Myometrial cell (primary cell): ENCODE measurements around the gene MSLN. TPM values are rescaled to one million over a fixed set of nuclear protein-coding genes. Genes with fewer than 3 reads are reported as not detected.

ENCODE experiments used
- total RNA-seq: library from RNA; depleted of rRNA; stranded (reverse); fragments of >200 nt; gene quantifications from 2 replicates; pipeline ENCODE4 v1.2.3, GENCODE V29; 2015

MSLN gene
- total RNA-seq, result 0.53 and 0.86 TPM in 2 replicates

GRCh38 chr16:760545-761343 is at the start of gene MSLN:
Gene MSLN, plus strand, starts transcription at chr16:760734. Its CDS starts 1,947 bp downstream, at chr16:762681.

DNA sequence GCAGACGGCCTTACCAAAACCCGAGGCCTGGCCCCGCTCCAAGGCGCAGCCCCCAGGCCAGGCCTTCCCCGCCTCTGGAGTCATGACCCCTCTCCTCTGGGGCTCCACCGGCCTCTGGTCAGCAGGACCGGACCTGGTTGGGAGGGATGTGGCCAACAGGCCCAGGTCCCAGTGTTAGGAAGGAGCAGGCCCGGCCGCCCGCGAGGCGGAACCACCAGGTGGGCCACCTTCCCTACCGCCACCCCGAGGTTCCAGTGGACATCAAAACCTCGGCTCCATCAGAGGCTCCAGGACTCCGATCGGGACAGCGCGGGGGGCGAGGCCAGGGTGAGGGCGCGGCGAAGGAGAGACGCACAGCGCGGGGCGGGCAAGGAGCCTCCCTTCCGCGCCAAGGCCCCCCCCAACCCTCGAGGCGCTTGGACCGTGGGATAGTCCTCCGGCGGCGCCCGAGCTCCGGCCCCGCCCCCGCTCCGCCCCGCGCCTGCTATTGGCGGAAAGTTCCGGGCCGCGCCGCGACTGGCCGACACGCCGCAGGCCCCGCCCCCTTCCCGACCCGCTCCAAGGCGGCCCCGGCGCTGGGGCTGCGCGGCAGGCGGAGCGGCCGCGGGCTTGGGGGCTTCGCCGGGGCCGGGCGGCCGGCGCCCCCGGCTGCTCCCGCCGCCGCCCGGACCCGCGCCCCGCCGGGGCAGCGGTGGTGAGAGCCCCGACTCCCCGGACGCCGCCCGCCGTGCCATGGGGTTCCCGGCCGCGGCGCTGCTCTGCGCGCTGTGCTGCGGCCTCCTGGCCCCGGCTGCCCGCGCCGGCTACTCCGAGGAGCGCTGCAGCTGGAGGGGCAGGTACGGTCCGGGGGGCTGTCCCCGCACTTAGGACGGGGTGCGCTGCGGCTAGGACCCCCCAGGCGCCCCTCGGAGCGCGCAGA is 45.7 kb upstream of the MSLN start, which contains the start of gene METRN:
Gene METRN (plus strand): TSS at position 561 of the 919 bp plus-strand sequence. CDS start 172 bp downstream, at position 733.

DNA sequence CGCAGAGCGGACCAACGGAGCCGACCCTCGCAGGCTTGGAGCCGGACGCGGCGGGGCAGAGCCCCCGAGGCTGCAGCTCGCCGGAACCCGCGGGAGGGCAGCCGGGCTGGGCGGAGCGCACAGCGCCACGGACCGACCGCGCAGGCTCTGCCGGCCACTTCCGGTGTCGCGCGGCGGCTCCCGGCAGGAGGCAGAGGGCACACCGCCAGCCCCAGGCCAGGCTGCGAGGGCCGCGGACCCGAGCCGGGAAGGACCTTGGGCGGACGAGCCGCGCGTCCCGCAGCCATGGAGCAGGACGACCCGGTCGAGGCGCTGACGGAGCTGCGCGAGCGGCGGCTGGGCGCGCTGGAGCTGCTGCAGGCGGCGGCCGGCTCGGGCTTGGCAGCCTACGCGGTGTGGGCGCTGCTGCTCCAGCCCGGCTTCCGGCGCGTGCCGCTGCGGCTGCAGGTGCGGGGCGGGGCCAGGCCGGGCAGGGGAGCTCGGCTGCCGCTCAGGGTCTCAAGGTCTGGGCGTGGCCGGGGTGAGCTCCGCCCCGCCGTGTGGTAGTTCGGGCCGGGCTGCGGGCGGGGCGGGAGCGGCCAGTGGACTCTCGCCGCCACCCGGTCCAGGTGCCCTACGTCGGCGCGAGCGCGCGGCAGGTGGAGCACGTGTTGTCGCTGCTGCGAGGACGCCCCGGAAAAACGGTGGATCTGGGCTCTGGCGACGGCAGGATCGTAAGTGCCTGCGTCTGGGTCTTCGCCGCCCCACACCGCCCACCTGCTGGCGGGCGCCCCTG is 39.4 kb upstream of the MSLN start, which contains the start of gene ANTKMT:
Gene ANTKMT (plus strand): TSS at position 157 of the 775 bp plus-strand sequence. CDS start 129 bp downstream, at position 286.

DNA sequence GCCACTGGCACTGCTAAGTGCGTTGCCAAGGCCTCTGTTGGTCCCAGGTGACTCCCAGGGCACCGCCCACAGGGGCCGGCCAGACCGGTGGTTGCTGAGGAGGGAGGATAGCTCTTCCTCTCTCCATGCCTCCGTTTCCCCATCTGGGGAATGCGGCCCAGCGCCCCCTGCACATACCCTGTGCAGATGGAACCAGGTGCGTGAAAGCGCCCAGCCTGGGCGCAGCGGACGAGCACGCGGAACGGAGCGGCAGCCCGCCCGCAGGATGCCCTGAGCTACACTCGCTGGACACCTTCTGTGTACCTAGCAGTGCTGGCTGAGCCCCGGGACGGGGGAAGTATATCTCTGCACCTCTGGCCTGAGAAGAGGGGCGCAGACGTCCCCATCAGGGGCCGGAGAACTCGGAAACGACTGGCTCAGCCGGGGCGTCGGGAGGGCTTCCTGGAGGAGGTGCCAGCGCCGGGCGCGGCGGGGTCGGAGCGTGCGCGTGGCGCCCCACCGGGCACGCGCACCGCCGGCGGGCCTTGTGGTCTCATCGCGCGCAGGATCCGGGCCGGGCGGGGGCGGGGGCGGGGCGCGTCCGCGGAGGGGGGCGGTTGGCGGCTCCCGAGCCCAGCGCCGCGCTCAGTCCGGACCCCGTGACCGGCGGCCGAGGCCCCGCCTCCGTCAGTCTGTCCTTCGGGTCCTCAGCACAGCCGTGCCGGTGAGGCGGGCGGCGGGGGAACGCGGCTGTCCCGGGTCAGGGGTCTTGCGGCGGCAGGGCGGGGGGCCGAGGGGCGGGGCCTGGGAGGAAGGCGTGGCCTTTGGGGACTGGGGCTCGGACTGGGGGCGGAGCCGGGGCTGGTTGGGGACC is 33.9 kb upstream of the MSLN start, which contains the start of the genes CCDC78 and HAGHL:
Gene CCDC78 (minus strand): TSS at position 6 of the 853 bp plus-strand sequence. CDS start 76 bp downstream, outside the sequence.
Gene HAGHL (plus strand): TSS at position 669 of the 853 bp plus-strand sequence. CDS start 404 bp downstream, outside the sequence.

GRCh38 chr16:740764-741505 is 19.6 kb upstream of the MSLN start, which contains the start of gene CIAO3:
Gene CIAO3, minus strand, starts transcription at chr16:740997. Its CDS starts 12 bp downstream, at chr16:740985.

DNA sequence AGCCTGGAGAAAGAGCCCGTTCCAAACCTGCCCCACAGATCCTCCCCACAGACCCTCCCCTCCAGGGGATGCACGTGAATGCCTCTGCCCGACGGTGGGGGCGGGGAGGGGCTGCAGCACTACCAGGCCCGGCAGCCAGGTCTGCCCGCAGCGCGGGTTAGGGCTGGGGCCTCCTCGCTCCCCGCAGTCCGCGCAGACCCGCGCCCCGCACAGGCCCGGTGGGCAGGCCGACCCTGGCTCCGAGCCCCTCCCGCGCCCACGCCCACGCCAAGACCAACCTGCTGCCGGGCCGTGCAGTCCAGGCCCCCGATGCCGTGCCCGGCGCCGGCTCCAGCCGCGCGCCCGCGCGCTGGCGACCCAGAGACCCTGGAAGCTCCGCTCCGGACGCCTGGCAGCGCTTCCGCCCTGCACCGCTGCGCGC is 27.5 kb downstream of the MSLN start, which contains the start of gene RPUSD1:
Gene RPUSD1 (minus strand): TSS at position 404 of the 421 bp plus-strand sequence. CDS start 644 bp downstream, outside the sequence.

DNA sequence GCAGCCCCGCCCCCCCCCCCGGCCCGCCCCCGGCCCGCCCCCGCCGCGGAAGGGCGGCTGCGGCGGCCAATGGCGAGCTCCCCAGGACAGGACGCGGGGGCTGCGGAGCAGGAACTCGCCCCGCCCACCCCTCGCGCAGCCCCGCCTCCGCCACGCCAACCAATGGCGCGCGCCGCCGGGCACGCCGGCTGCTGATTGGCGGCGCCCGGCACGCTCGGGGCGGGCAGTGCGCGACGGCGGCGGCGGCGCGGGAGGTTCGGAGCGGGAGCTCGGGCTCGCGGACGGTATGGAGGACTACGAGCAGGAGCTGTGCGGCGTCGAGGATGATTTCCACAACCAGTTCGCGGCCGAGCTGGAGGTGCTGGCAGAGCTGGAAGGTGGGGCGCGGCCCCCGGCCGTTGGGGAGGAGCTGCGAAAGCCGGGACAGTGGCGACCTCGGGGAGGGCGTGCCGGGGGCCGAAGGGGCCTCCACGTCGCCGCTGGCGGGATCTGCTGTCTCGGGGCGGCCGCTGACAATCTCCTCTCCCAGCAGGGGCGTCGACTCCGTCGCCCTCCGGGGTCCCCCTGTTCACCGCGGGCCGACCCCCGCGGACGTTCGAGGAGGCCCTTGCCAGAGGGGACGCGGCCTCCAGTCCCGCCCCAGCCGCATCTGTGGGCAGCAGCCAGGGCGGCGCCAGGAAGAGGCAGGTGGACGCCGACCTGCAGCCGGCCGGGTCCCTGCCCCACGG is 28.0 kb downstream of the MSLN start, which contains the start of gene CHTF18:
Gene CHTF18 (plus strand): TSS at position 222 of the 728 bp plus-strand sequence. CDS start 65 bp downstream, at position 287.

DNA sequence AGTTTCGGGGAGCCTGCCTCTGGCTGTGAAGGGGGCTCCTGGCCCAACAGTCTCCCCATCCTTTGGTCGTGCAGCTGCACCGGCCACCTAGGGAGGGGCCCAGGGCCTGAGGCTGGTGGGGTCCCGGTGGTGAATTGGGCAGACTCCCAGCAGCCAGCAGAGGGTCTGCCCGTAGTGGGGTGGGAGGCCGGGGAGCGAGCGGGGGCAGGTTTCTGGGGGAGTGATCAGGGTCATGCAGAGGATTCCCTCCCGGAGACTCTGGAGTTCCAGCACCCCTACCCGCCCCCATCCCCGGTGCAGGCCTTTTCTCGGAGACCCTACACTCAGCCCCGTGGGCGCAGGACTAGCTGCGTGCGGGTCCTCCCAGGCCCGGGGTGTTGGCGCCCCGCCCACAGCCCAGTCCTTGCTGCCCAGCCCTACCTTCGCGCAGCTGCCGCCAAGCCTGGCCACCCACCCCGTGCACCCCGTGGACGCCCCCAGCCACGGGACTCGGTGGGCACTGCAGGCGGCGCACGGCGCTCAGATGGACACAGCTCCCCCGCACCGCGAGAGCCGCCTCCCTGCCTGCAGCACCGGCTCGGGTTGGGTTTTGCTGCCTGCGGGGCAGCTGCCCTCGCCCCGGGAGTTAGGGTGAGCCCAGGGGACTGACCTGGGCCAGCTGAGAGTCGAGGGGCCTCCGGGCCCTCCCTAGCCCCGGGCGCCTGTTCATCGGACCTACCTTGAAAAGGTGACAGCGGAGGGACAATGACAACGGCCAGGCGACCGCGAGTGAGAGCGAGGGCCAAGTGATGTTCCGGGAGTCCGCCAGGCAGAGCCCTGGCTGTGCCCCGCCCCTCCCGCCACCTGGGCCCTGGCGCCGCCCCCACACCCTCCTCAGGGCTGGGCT is 39.7 kb downstream of the MSLN start, which contains the start of gene GNG13:
Gene GNG13 (minus strand): TSS at position 787 of the 886 bp plus-strand sequence. CDS start 1,657 bp downstream, outside the sequence.

Other genes starting within 250 kb of the MSLN start
- 34.9 and 35.8 TPM in 2 replicates for gene CAPN15, start 233.0 kb upstream of the MSLN start, total RNA-seq
- not detected in 2 replicates for gene PRR35, start 200.3 kb upstream of the MSLN start, total RNA-seq
- 2.8 and 3.2 TPM in 2 replicates for gene NHLRC4, start 193.7 kb upstream of the MSLN start, total RNA-seq
- 37.4 and 48.4 TPM in 2 replicates for gene PIGQ, start 190.8 kb upstream of the MSLN start, total RNA-seq
- 19.0 TPM in 2 replicates for gene RAB40C, start 170.7 kb upstream of the MSLN start, total RNA-seq
- gene WFIKKN1, start 129.7 kb upstream of the MSLN start, total RNA-seq, result 0.86 TPM in 1 of 2 replicates, not detected in the other
- gene METTL26, start 124.4 kb upstream of the MSLN start, total RNA-seq, result 103 and 185 TPM in 2 replicates
- 25.0 and 28.8 TPM in 2 replicates for gene MCRIP2, start 118.9 kb upstream of the MSLN start, total RNA-seq
- 17.6 and 19.3 TPM in 2 replicates for gene WDR90, start 111.4 kb upstream of the MSLN start, total RNA-seq
- 47.0 and 48.7 TPM in 2 replicates for gene RHOT2, start 92.6 kb upstream of the MSLN start, total RNA-seq
- 0.58 and 2.7 TPM in 2 replicates for gene RHBDL1, start 85.1 kb upstream of the MSLN start, total RNA-seq
- 263 and 336 TPM in 2 replicates for gene STUB1, start 80.3 kb upstream of the MSLN start, total RNA-seq
- 71.1 and 94.3 TPM in 2 replicates for gene JMJD8, start 76.4 kb upstream of the MSLN start, total RNA-seq
- 9.5 and 12.8 TPM in 2 replicates for gene WDR24, start 70.3 kb upstream of the MSLN start, total RNA-seq
- gene FBXL16, start 54.9 kb upstream of the MSLN start, total RNA-seq, result 0.53 and 1.2 TPM in 2 replicates
- gene METRN, start 45.6 kb upstream of the MSLN start, total RNA-seq, result 83.3 and 122 TPM in 2 replicates
- 32.1 and 40.9 TPM in 2 replicates for gene ANTKMT, start 39.6 kb upstream of the MSLN start, total RNA-seq
- 0.29 and 0.71 TPM in 2 replicates for gene CCDC78, start 34.3 kb upstream of the MSLN start, total RNA-seq
- 13.5 and 15.2 TPM in 2 replicates for gene HAGHL, start 33.6 kb upstream of the MSLN start, total RNA-seq
- 31.7 and 32.4 TPM in 2 replicates for gene CIAO3, start 19.7 kb upstream of the MSLN start, total RNA-seq
- gene RPUSD1, start 27.6 kb downstream of the MSLN start, total RNA-seq, result 25.7 and 38.1 TPM in 2 replicates
- 14.4 and 17.4 TPM in 2 replicates for gene CHTF18, start 27.9 kb downstream of the MSLN start, total RNA-seq
- gene GNG13, start 40.0 kb downstream of the MSLN start, total RNA-seq, result not detected in 2 replicates
- gene LMF1, start 210.2 kb downstream of the MSLN start, total RNA-seq, result 21.6 and 22.5 TPM in 2 replicates
- under 0.01 TPM in 1 of 2 replicates, not detected in the other for gene SOX8, start 221.0 kb downstream of the MSLN start, total RNA-seq